Gastroesophageal sphincter (tissue), 3 donors: ENCODE results near the gene SERINC4.

ENCODE experiments used
- CTCF ChIP-seq, 4 experiments: fragments of 200-600 bp in 2 of 4; fragments of 450-650 bp in 2 of 4; sonication (generic) in 1 of 4; IDR thresholded peaks; one replicate each; pipeline ENCODE4 v1.5.1; 2017 to 2019; ENCODE audit warnings: antibody characterized with exemption in 4 of 4, mild to moderate bottlenecking in 2 of 4, moderate library complexity in 2 of 4
- POLR2A ChIP-seq, 2 donors: fragments of 450-650 bp; IDR thresholded peaks; one replicate each; pipeline ENCODE4 v1.6.1; 2017; ENCODE audit warnings: antibody characterized with exemption in 2 of 2, mild to moderate bottlenecking in 2 of 2, moderate library complexity in 1 of 2

GRCh38 chr15:43795997-43796396, 4.0 kb downstream of the SERINC4 start:
- no peak for TF ChIP-seq CTCF (IDR thresholded peaks at IDR 0.05)
- TF ChIP-seq POLR2A (IDR thresholded peaks at IDR 0.05): no peak
